ENCODE measurements around the gene ENTR1. TPM values are rescaled to one million over a fixed set of nuclear protein-coding genes. Genes with fewer than 3 reads are reported as not detected.

ENTR1 gene
- polyA plus RNA-seq, 5 donors: 46.6 to 60.8 (median 52.5) TPM

GRCh38 chr9:136399176-136400037 lies 11.0 kb downstream of the ENTR1 start:
- DNase-seq: no peak

- DNase-seq: no peak
Observed at GRCh38 chr9:136398286-136398685, 12.1 kb downstream of the ENTR1 start.

GRCh38 chr9:136397643-136398042 lies 12.8 kb downstream of the ENTR1 start:
- DNase-seq: no peak

- DNase-seq: no peak
Observed at GRCh38 chr9:136396219-136396515, 14.2 kb downstream of the ENTR1 start.

GRCh38 chr9:136395345-136396218 lies 14.8 kb downstream of the ENTR1 start:
- DNase-seq: no peak

- DNase-seq: no peak
Observed at GRCh38 chr9:136395020-136395340, 15.4 kb downstream of the ENTR1 start.

- no peak for DNase-seq
Observed at GRCh38 chr9:136394312-136395019, 15.9 kb downstream of the ENTR1 start.

- no peak for DNase-seq
Observed at GRCh38 chr9:136393531-136393930, 16.9 kb downstream of the ENTR1 start.

- DNase-seq: no peak
Observed at GRCh38 chr9:136392538-136393449, 17.6 kb downstream of the ENTR1 start.

- DNase-seq: no peak
Observed at GRCh38 chr9:136391737-136392537, 18.5 kb downstream of the ENTR1 start.

- no peak for DNase-seq
Observed at GRCh38 chr9:136389396-136389795, 21.0 kb downstream of the ENTR1 start.

GRCh38 chr9:136387217-136387616 lies 23.2 kb downstream of the ENTR1 start:
- no peak for DNase-seq

GRCh38 chr9:136386018-136386417 lies 24.4 kb downstream of the ENTR1 start:
- no peak for DNase-seq

GRCh38 chr9:136385015-136385414 lies 25.4 kb downstream of the ENTR1 start:
- DNase-seq: no peak

- no peak for DNase-seq
Observed at GRCh38 chr9:136383436-136383835, 27.0 kb downstream of the ENTR1 start.

GRCh38 chr9:136381966-136382513 lies 28.4 kb downstream of the ENTR1 start:
- DNase-seq: no peak

- no peak for DNase-seq
Observed at GRCh38 chr9:136381311-136381710, 29.1 kb downstream of the ENTR1 start.

- DNase-seq: no peak
Observed at GRCh38 chr9:136380381-136380780, 30.0 kb downstream of the ENTR1 start.

GRCh38 chr9:136379891-136380290 lies 30.5 kb downstream of the ENTR1 start:
- no peak for DNase-seq

GRCh38 chr9:136379401-136379800 lies 31.0 kb downstream of the ENTR1 start:
- no peak for DNase-seq

GRCh38 chr9:136379003-136379287 lies 31.5 kb downstream of the ENTR1 start:
- DNase-seq: no peak
